ENCODE results near the gene TLCD1.

DNA sequence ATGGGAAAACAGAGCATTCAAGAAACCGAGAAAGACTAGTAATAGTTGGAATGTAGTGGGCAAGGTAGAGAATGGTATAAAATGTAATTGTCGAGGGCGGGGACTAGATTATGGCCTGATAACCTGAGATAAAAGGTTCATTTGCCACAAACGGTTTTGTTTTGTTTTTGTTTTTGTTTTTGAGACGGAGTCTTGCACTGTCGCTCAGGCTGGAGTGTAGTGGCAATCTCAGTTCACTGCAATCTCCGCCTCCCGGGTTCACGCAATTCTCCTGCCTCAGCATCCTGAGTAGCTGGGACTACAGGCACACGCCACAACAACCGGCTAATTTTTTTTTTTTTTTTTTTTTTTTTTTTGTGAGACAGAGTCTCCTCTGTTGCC is 3.9 kb upstream of the TLCD1 start:
- TF ChIP-seq, protein P1, sequence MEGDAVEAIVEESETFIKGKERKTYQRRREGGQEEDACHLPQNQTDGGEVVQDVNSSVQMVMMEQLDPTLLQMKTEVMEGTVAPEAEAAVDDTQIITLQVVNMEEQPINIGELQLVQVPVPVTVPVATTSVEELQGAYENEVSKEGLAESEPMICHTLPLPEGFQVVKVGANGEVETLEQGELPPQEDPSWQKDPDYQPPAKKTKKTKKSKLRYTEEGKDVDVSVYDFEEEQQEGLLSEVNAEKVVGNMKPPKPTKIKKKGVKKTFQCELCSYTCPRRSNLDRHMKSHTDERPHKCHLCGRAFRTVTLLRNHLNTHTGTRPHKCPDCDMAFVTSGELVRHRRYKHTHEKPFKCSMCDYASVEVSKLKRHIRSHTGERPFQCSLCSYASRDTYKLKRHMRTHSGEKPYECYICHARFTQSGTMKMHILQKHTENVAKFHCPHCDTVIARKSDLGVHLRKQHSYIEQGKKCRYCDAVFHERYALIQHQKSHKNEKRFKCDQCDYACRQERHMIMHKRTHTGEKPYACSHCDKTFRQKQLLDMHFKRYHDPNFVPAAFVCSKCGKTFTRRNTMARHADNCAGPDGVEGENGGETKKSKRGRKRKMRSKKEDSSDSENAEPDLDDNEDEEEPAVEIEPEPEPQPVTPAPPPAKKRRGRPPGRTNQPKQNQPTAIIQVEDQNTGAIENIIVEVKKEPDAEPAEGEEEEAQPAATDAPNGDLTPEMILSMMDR (IDR thresholded peaks at IDR 0.05) = no peak
- no peak for TF ChIP-seq POLR2A (IDR thresholded peaks at IDR 0.05)
